HG02763 (cell line): ENCODE results near the gene FYCO1.

Experiments used
- ATAC-seq: cut with Tn5 transposase; IDR thresholded peaks from one replicate; pipeline ENCODE4 v1.9.1; 2021; ENCODE audit warnings: mild to moderate bottlenecking, moderate library complexity; ENCODE audit not compliant: unreplicated experiment

The FYCO1 gene

DNA sequence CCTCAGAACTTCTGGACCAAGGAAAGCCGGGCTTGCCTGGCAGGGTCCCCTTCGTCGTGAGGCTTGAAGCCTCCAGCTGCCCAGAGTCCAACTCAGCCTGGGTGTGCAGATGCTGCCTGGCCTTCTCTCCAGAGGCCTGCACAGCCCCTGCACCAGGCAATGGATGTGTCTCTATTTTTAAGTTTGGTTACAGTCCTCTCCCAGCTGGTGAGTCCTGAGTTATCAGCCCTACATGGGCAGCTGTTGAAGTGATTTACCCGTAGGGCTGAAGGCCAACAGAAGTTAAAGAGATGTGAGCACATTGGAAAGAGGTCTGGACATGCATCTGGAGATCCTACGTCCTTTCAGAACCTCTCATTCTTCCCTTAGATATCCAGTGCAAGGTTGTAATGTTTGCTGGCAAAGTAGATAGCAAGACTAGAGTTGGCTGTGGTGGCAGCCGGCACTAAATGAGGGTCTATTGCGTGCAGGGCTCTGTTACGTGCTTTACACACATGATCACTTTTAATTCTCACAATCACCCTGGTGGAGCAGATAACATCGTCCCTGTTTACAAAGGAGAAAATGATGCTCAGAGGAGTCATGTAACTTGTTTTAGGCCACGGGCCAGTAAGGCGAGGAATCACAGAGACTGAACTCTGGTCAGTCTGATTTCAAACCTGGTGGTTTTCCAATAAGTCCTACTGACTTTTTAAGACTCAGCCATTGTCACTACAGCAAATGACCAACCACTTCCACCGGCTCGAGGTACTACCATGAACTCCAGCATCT lies 9.9 kb downstream of the FYCO1 start:
- ATAC-seq: no peak

DNA sequence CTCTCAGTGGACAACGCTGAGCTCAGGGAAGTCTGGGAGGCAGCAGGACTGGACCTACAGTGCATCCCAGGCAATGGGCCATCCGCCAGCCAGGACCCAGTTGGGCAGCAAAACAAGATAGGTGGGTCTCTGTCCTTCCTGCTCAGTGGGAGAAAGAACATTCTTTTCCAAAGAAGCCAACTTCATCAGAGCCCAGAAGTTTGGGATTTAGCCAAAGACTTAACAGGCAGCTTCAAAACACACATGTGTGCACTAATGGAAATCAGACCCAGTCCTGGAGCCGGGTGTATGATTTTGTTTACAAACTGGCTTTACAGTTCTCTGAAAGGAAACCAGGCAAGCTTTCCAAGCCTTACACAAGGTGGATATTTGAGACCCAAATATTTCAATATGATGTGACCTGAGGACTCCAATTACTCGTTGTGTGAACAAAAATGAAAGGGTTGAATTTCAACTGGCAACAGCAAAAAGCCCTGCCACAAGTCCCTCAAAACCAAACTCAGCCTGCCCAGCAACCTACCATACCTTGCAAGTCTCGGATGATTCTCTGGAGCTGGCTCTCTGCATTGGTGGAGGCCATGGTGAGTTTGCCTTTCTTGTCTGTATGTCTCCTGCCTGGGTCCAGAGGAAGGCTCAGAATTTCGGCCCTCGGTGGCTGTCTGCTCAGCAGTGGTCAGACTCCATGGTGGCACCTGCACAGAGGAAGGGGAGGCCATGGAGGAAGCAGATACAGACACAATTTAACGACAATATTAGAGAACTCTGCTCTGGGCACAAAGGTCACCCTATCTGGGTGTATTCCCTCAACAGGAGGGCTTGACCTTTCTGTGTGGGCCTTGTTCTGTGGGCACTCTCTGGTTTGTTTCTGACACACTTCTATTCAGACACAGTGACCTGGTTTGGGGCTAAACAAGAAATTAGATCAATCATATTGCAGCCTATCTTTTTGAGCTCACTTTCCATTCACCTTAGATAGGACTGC lies 11.0 kb downstream of the FYCO1 start:
- no peak for ATAC-seq

DNA sequence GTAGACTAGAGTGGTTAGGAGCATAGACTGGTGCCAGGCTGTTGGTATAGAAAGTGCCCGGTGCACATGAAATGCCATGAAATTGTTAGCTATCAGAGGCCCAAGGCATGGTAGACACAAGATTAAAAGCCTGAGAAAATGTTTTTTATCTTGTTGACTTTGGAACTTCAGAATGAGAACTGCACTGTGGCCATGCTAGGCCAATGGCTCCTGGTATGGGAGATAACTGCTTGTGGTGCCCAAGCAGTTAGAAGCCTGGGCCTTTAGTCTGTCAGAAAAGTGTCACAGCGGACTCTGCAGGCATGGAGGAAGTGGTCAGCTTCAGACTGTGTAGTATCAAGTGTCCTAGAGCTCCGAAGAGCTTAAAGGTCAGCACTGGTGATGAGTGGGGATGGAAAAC lies 11.9 kb downstream of the FYCO1 start:
- ATAC-seq: no peak

DNA sequence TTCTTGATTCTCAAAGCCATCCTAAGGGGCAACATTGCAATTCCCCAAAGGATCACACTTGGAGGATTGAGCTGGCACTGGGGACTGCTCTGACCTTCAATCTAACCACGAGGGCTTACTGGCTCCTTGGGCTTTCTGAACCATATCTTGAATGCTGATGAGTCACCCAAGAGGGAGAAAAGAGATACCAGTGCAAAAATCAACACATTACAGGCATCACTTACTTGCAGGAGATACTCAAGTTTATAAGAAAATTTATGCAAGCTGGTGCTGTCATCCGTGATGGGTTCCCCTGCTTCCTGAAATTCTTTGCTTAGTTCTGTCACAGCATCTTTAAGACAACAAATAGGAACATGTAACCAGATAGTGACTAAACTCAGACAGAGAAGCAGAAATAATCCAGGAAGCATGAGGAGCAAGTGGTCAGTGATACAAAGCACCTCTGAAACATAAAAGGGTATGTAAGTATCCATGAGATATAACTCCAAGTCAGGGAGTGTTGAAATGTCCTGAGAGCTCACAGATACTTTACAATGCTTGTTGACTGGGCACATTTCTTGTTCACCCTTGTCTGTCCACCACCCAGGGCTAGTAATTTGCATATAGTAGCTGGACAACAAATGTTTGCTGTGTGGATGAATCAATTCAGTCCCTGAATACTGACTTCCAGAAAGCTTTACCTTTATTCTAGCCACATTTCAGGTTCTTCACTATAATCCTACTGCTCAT lies 14.1 kb downstream of the FYCO1 start:
- ATAC-seq: no peak

DNA sequence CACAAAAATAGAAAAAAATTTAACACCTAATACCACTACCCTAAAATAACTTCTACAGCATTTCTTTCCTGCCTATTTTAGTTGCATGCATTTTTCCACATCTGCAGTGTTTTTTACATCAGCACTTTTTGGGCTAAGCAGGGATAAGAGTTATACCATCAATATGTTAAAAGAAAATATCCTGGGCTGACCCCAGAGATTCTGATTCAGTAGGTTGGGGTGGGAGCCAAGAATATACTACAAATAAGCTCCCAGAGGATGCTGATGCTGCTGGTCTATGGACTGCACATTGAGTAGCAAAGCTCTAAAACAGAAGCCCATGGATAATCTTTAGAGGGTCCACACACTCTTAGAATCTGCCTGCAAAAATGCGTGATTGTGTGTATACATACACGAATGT lies 14.8 kb downstream of the FYCO1 start:
- ATAC-seq: no peak

DNA sequence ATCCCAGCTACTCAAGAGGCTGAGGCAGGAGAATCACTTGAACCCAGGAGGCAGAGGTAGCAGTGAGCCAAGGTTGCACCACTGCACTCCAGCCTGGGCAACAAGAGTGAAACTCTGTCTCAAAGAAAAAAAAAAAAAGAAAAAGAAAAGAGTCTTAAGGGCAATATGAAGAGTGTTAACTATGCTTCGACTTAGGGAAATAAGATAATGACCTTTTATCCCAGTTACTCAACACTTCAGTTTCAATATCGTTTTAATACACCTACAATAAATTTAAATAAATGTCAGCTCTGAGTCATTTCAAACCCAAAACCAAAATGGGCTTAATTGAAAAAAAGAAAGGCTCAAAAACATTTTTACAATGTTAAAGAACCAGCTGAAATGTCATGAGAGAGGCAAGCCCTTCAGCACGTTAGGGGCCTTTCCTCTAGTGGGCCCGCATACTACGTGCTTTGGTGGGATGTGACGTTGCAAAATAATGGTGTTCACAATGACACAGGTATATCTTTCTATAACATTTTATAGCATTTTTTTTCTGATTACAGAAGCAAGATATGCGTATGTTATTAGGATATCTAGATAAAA lies 15.3 kb downstream of the FYCO1 start:
- no peak for ATAC-seq

DNA sequence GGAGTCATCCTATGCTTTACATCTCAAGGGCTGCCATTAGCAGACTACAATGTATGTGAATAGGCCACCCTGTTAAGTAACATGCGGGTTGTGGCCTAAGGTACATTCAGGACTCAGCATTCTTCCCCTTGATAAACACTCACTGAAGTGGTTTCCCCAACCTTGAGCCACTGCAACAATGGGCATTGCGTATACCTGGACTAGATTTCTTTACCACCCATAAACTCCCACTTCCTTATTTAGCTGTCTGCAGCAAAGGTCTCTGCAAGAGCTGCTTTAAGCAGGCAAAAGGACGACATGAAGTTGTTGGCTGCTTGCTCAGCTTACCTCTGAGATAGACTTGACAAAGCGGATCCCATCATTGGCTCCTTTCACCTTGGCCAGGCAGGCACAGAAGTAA lies 16.2 kb downstream of the FYCO1 start:
- no peak for ATAC-seq

DNA sequence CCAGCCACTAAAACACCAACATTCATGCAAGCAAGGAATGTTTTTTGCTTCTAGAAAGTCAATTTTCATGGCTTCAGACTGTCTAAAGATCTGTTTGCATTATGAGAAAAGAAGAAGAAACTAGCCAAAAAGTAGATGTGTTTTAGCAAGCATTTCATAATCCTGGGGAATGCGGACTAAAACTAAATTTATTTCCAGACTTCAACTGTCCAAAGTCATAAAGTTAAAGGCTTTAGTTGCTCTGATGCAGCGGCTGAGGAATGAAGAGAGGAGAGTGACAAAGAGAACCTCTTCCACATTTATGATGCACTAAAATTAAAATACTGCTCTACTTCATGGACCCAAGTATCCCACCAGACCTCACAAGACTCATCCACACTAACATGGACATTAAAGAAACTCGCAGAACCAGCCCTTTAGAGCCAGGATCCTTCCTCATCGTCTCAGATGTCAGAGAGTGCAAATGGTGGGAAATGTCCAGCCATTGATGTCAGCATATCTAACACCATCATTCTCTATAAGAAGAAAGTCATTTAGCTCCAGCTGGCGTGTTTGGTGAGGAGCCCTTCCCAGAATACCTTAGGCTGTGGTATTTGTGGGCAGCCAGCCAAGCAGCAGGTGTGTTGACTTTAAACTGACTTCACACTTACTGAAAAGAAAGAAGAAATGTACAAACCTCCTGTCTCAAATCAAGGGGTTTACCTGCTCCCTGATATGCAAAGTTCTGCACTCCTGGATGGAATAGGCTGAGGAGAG lies 17.4 kb downstream of the FYCO1 start:
- no peak for ATAC-seq

DNA sequence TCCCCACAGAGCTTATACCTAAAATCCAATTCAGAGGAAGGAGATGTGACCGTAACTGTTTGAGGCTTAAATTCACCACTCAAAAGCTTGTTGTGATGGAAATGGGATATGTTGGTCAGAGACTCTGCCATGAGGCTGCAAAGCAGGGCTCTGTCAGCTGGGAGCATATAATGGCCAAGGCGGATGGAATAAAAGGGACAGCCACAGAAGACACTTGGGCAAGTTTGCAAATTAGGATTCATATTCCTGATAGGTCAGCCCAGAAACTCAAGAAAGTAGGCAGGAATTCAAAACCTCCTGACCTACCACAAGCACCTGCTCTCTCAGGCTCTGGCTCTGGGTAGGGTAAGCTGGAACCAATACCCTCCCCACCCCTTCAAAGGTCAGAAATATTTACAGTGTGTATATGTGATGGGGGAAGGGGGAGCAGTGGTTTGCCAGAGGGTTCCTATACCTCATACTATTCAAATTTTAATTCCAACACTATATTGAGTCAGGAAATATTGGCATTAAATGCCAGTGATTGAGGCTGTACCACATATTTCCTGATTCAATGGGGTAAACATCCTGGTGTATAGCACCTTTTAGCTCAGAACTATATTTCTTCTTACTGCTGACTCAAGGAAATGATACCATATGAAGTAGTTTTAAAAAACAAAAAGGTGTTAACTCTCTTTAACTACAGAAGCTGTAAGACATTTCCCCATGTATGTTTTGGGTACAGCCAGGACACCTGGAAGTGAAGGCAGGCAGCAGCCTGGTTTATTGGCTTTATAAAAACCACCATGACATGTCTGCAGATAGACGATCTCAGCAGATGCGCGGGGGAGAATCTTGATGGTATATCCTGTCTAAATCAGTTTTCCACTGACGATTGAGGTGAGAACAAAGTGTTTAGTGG lies 19.2 kb downstream of the FYCO1 start:
- ATAC-seq: no peak

DNA sequence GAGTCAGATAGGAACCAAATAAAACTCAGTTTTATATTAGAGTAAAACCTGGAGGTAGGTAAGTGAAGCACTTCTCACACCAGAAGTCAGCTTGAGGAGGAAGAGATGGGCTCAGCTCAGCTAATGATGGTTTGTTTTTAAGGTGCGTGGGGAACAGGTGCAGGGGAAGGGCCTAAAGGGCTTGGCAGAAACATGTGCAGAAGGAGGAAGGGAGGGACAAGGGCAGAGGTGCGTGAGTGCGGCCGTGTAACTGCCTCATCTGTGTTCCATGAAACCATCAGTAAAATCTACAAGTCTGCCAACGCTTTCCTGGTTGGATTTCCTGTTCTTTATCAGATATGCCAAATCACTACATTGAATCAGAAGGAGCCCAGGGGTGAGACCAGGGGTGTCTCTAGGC lies 19.9 kb downstream of the FYCO1 start:
- no peak for ATAC-seq

DNA sequence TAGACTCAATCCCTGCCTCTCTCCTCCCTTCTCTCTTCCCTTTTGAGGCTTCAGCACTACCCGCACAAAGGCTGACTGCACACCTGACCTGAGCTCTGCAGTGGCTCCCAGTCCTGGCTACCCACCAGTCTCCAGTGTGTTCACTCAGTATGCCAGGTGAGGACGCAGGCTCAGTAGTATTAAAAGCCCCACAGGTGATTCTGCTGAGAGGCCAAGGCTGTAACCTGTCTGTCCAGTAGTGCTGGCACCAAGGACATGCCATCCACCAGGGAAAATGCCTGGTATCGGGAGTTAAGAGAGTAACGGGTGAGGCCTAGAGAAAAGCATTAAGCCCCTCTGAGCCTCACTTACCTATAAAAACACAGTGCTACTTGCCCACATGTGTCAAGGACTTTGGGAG lies 20.9 kb downstream of the FYCO1 start:
- no peak for ATAC-seq

DNA sequence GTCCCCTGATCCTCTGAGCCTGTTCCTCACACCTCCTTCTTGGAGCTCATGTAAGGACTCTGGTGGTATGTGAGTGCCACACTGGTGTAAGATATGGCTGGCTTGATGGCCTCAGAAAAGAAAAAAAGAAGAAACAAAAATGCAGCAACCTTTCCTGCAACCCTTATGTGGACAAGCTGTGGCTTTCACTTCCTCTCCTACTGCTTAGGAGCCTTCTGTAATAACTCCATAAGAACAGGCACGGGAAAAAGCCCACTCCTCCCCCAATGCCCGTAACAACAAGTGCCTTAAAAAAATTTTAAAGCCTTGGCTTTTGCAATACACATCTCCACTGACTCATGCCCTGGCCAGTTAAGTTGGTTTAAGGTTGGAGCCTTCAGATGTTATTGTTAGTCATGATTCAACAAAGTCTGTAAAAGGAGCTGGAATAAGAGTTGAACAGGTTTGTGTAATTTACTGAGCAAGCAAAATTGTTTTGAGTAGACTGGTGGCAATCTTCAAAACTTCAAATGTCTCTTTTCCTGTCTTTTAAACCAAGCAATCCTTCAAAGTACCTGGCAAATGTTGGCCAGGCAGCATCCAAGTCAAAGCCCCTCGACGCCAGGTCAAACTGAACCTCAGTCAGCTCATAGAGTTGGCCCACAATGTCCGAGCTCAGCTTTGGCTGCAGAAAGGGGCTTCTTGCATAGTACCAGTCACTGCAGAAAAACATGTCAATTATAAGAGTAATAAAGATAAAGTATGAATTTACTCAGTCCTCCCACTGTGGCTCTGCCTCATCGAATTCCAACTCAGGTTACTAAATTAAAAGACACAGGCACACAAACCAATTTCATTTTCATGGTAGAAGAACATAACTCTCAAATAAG lies 22.9 kb downstream of the FYCO1 start:
- no peak for ATAC-seq

DNA sequence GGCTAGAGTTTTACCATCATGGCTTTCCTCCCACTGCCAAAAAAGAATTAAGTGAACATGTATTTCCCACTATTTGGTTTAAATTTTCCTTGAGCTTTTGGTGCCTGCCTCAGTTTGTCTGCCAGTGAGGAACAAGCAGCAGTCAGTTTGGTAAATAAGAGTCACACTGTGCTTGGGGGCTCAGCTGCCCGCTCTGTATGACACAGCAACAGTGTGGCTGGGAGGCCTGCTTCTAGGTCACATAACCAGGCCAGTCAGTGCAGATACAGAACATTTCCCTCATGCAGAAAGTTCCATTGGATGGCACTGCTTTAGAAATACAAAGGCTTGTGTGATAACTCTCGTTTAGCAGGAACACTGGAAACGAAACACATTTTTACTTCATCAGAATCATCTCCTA lies 25.7 kb downstream of the FYCO1 start:
- ATAC-seq: no peak

DNA sequence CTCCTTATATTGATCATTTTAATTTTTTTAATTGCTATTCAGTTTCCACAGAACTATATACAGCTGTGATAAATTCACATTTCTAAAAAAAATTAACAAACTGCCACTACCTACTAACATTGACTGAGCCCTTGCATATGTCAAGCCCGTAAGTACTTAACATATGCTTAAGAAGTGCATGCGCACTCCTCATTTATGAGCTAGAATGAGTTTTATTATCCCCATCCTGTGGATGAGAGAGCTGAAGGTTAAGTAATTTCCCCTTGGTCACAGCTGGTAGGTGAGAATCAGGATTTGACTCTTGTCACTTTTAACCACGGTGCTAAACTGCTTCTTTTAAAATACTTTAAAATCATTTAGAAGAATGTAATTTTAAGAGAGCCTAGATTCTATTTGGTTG lies 26.5 kb downstream of the FYCO1 start:
- no peak for ATAC-seq

DNA sequence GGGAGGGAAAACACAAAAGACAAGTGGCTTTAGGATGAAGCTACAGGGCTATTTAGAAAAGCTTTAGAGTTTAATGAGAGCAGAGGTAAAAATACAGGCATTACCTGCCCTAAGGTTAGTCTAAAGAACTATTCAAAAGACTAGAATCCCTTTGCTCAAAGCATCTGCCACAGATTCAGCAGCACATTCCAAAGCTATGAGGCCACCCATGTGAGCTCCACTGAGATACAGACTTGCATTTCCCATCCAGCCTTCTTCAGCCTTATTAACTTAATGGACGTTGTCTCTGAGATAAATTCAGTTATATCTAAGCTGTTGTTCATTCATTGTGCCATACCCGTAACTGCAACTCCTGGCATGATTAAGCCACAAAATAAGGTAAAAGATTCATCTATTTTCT lies 26.9 kb downstream of the FYCO1 start:
- ATAC-seq: no peak

DNA sequence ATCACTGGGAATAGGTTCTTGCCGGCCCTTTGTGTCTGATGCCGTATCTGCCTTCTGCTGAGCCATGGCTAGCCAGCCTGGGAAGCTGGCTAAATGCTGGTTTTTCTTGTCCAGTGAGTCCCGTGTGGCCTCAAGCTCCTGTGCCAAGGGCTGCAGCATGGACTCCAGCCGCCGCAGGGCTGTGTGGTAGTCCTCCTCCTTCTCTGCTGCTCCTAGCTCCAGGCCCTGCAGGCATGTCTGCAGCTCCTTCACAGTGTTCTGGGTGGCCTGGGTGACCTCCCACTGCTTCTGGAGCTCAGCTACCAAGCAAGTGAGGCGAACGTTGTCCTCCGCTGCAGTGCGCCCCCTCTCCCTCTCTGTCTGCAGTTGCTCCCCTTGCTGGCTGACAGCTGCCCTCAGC lies 27.5 kb downstream of the FYCO1 start:
- no peak for ATAC-seq

DNA sequence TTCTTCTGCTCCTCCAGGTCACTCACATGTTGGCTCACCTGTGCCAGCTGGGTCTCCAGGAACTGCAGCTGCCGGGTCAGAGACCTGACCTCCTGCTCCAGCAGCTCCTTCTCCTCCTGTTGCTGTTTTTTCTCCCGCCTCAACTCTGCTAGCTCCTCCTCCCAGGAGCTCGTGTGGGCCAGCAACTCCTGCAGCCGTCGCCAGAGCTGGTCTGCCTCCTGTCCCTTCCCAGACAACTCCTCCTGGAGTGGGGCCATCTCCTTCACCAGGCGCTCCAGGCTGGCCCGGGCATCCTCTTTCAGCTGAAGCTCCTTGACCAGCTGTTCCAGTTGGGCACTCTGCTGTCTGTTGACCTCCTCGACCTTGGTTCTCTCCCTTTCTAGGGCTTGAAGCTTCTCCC lies 27.9 kb downstream of the FYCO1 start:
- ATAC-seq: no peak

DNA sequence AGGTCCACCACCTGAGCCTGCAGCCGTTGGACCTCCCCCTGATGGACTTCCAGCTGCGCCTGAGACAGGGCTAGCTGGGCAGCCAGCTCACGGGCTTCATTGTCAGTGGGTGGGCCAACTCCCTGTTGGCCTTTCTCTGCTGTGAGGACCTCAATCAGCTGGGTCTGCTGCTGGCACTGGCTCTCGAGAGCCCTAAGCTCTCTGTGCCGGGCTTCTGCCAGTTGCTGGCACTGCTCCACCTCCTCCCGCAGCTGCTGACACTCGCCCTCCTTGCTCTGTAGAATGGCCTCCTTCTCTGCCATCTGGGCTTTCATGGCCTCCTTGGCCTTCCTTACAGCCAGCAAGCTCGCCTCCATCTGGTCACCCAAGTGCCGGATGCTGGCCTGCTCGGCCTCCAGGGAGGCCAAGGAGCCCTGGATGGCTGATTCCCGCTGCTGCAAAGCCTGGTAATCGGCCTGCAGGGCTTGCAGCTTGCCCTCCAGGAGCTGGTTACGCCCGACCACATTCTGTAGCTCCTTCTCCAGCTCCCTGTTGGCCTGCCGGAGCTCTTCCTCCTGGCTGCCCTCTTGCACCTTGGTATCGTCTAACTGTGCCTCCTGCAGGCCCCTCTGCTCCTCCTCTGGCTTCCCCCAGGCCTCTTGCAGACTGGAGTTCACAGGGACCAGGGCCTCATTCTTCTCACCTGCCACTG lies 28.5 kb downstream of the FYCO1 start:
- no peak for ATAC-seq
